H4 (cell line): ENCODE results near the gene HGD. TPM values are rescaled to one million over a fixed set of nuclear protein-coding genes. Genes with fewer than 3 reads are reported as not detected.

Experiments used
- DNase-seq: peaks from one replicate; pipeline ENCODE4 v3.0.0-alpha.2; 2015; ENCODE audit warnings: low spot score
- total RNA-seq: library from RNA; depleted of rRNA; stranded (reverse); fragments of >200 nt; shearing (Covaris generic); gene quantifications from 2 replicates; pipeline ENCODE4 v1.2.3, GENCODE V29; 2014; rRNA removed

Gene HGD
- total RNA-seq, 1 experiment from 2014 or later = 0.12 TPM

DNA sequence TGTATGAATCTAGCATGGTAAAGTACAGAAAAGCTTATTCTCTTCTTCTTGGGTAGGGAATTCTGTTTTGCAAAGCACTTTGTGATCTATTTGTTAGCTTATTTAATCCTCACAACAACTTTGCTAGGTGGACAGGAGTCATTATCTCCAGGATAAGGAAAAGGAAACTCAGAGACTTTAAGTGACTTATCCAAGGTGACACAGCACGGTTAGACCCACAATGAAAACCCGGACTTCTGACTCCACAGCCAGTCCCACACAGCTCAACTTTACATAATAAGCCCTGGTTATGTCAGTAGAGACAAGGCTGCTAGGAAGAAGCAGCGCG is 86.3 kb downstream of the HGD start:
- DNase-seq = no peak

GRCh38 chr3:120587332-120587975 is 94.6 kb downstream of the HGD start:
- no peak for DNase-seq

Other genes with a start within 250 kb of the HGD start
- gene FSTL1, start 231.2 kb downstream of the HGD start, total RNA-seq = 290 and 316 TPM in 2 replicates
- gene NDUFB4, start 85.9 kb downstream of the HGD start, total RNA-seq = 417 and 463 TPM in 2 replicates
- 30.6 and 31.6 TPM in 2 replicates for gene RABL3, start 60.3 kb upstream of the HGD start, total RNA-seq
- 22.4 and 26.0 TPM in 2 replicates for gene GTF2E1, start 60.5 kb upstream of the HGD start, total RNA-seq
- 1.6 and 9.8 TPM in 2 replicates for gene STXBP5L, start 226.0 kb upstream of the HGD start, total RNA-seq